ENCODE results near the gene CCT3.

The CCT3 gene

GRCh38 chr1:156270314-156270713 lies 67.8 kb downstream of the CCT3 start:
- no peak for DNase-seq (ENCODE audit: low read depth, low spot score)
- TF ChIP-seq, protein P1, sequence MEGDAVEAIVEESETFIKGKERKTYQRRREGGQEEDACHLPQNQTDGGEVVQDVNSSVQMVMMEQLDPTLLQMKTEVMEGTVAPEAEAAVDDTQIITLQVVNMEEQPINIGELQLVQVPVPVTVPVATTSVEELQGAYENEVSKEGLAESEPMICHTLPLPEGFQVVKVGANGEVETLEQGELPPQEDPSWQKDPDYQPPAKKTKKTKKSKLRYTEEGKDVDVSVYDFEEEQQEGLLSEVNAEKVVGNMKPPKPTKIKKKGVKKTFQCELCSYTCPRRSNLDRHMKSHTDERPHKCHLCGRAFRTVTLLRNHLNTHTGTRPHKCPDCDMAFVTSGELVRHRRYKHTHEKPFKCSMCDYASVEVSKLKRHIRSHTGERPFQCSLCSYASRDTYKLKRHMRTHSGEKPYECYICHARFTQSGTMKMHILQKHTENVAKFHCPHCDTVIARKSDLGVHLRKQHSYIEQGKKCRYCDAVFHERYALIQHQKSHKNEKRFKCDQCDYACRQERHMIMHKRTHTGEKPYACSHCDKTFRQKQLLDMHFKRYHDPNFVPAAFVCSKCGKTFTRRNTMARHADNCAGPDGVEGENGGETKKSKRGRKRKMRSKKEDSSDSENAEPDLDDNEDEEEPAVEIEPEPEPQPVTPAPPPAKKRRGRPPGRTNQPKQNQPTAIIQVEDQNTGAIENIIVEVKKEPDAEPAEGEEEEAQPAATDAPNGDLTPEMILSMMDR (IDR thresholded peaks at IDR 0.05; ENCODE audit: low read depth, low read length): no peak
- in situ Hi-C loops (cut with HindIII; ENCODE audit: low sequenced_read_pairs): no loop called here

GRCh38 chr1:156268336-156268735 lies 69.8 kb downstream of the CCT3 start:
- peak; percentile 24 for DNase-seq (ENCODE audit: low read depth, low spot score)
- in situ Hi-C loops (cut with HindIII; ENCODE audit: low sequenced_read_pairs): no loop called here
- TF ChIP-seq, protein P1 (IDR thresholded peaks at IDR 0.05; ENCODE audit: low read depth, low read length): no peak
- no peak overlapping the region for H3K4me3 ChIP-seq (ENCODE audit: low read depth, low read length)

More at GRCh38 chr1:156270314-156270713, 67.8 kb downstream of the CCT3 start:
- no peak overlapping the region for H3K4me3 ChIP-seq (ENCODE audit: low read depth, low read length)

GRCh38 chr1:156266051-156266450 lies 72.0 kb downstream of the CCT3 start:
- H3K4me3 ChIP-seq (ENCODE audit: low read depth, low read length): no peak overlapping the region
- in situ Hi-C loops (cut with HindIII; ENCODE audit: low sequenced_read_pairs): no loop called here
- TF ChIP-seq, protein P1 (IDR thresholded peaks at IDR 0.05; ENCODE audit: low read depth, low read length): no peak

DNA sequence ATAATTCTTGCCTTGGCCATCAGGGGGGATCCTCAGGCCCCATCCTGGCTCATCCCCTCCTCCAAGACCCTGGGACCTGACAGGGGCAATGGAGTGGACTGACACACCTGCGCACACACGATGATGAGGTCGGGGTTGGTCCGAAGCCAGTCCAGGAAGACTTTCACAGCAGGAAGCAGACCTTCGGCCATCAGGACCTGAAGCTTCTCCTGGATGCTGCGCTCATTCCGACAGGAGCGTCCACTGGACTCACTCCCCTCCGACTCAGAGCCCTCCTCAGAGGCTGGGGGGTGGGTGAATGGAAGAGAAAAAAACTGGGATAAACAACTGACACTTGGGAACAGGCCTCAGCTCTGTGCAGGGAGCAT lies 74.8 kb downstream of the CCT3 start:
- no peak for DNase-seq (ENCODE audit: low read depth, low spot score)
- no peak overlapping the region for H3K4me3 ChIP-seq (ENCODE audit: low read depth, low read length)
- TF ChIP-seq, protein P1 (IDR thresholded peaks at IDR 0.05; ENCODE audit: low read depth, low read length): no peak
- in situ Hi-C loops (cut with HindIII; ENCODE audit: low sequenced_read_pairs): no loop called here

More at GRCh38 chr1:156266051-156266450, 72.0 kb downstream of the CCT3 start:
- no peak for DNase-seq (ENCODE audit: low read depth, low spot score)

- in situ Hi-C loops (cut with HindIII; ENCODE audit: low sequenced_read_pairs): no loop called here
- no peak overlapping the region for H3K4me3 ChIP-seq (ENCODE audit: low read depth, low read length)
- TF ChIP-seq, protein P1 (IDR thresholded peaks at IDR 0.05; ENCODE audit: low read depth, low read length): no peak
- DNase-seq (ENCODE audit: low read depth, low spot score): peak; percentile 72
Measured at GRCh38 chr1:156262461-156263287, 75.4 kb downstream of the CCT3 start.

DNA sequence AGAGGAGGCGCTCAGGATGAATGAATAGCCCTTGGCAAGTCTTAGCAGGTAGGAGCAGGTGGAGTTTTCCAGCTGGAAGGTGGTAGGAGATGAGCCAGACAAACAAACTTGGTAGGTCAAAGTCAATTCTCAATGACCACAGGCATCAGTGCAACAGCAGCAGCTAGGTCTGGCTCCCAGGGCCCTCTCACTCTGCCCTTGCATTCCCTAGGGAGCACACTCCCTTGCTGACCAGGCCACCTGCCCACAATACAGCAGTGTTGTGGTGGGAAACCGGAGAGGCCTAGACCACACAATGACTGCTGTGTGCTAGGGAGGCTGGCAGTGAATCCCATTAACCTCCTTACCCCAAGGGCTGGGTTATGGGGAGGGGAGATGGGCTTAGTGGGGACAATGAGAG lies 77.2 kb downstream of the CCT3 start:
- TF ChIP-seq, protein P1 (IDR thresholded peaks at IDR 0.05; ENCODE audit: low read depth, low read length): no peak
- DNase-seq (ENCODE audit: low read depth, low spot score): no peak
- in situ Hi-C loops (cut with HindIII; ENCODE audit: low sequenced_read_pairs): no loop called here
- H3K4me3 ChIP-seq (ENCODE audit: low read depth, low read length): no peak overlapping the region

Data from astrocyte of the spinal cord (primary cell).